K562 (cell line): ENCODE results near the gene CBX4. TPM values are rescaled to one million over a fixed set of nuclear protein-coding genes. Genes with fewer than 3 reads are reported as not detected.

Source experiments
- BACH1 ChIP-seq: fragments of 200-800 bp; sonication (Bioruptor generic); IDR thresholded peaks from 2 replicates; pipeline ENCODE4 v1.6.1; 2016; ENCODE audit warnings: missing genetic modification characterization, missing compliant biosample characterization
- CEBPZ ChIP-seq: fragments of 150-350 bp; IDR thresholded peaks from 2 replicates; pipeline ENCODE4 v1.6.1; 2014; ENCODE audit warnings: low read depth, mild to moderate bottlenecking, low read length, borderline replicate concordance
- DLX4 ChIP-seq: fragments of 250-450 bp; sonication (Bioruptor Pico); IDR thresholded peaks from 2 replicates; pipeline ENCODE4 v1.6.1; 2021; ENCODE audit warnings: mild to moderate bottlenecking
- ETS1 ChIP-seq: conservative IDR thresholded peaks from 2 replicates; pipeline ENCODE4 v1.6.1; 2011; ENCODE audit warnings: low read depth, mild to moderate bottlenecking, low read length; ENCODE audit not compliant: control insufficient read depth
- GABPA ChIP-seq: fragments of 200-800 bp; sonication (Bioruptor generic); conservative IDR thresholded peaks from 2 replicates; pipeline ENCODE4 v1.6.1; 2016; ENCODE audit warnings: low read depth, missing genetic modification characterization, missing compliant biosample characterization
- LARP7 ChIP-seq: fragments of 450-650 bp; IDR thresholded peaks from 2 replicates; pipeline ENCODE4 v1.6.1; 2016
- NCOA4 ChIP-seq: fragments of 450-650 bp; IDR thresholded peaks from 2 replicates; pipeline ENCODE4 v1.6.1; 2018; ENCODE audit warnings: mild to moderate bottlenecking; ENCODE audit not compliant: partially characterized antibody
- NFIC ChIP-seq: fragments of 450-650 bp; IDR thresholded peaks from 2 replicates; pipeline ENCODE4 v1.6.1; 2017; ENCODE audit warnings: mild to moderate bottlenecking, inconsistent platforms
- USF2 ChIP-seq: sonication (generic); formaldehyde crosslinking; IDR thresholded peaks from 2 replicates; pipeline ENCODE4 v1.5.0; 2020; ENCODE audit warnings: missing genetic modification reagents
- XRCC3 ChIP-seq: fragments of 450-650 bp; IDR thresholded peaks from 2 replicates; pipeline ENCODE4 v1.6.1; 2017; ENCODE audit warnings: mild to moderate bottlenecking, moderate library complexity
- polyA plus RNA-seq, 8 experiments: library from polyadenylated mRNA; depleted of rRNA in 4 of 8; stranded (reverse) in 5 of 8; unstranded in 3 of 8; fragments of >200 nt; fragmentation: Nextera tagmentation in 2 of 8; fragmentation: Illumina TruSeq in 1 of 8; extraction: Ambion mirVana in 2 of 8; extraction: Trizol in 1 of 8; gene quantifications; 2 replicates each; pipeline versions ENCODE4 v1.2.1 to v1.2.3, GENCODE V29; 2011 to 2014; ENCODE audit warnings: inconsistent platforms in 1 of 8, missing spikeins in 1 of 8
- total RNA-seq, 7 experiments: library from RNA; depleted of rRNA in 6 of 7; stranded (reverse); fragments of >200 nt in 6 of 7; fragmentation: Illumina TruSeq in 2 of 7; extraction: Trizol in 2 of 7; gene quantifications; 2 replicates each; pipeline versions ENCODE4 v1.2.1 to v1.2.3, GENCODE V29; 2011 to 2021; ENCODE audit warnings: low replicate concordance in 1 of 7

The CBX4 gene
- total and polyA plus RNA-seq, 9 of the 15 experiments (the other 6 are each of a cell fraction or from before 2014, with no cell fraction given): 0.98 to 50.5 (median 10.0) TPM

- no peak for TF ChIP-seq BACH1 (tag)
- no peak for TF ChIP-seq USF2 (CRISPR knock-in tag)
- TF ChIP-seq GABPA (tag): no peak
- no peak for TF ChIP-seq DLX4
- TF ChIP-seq NCOA4: no peak
- no peak for TF ChIP-seq LARP7
- no peak for TF ChIP-seq CEBPZ
- no peak for TF ChIP-seq ETS1
- no peak for TF ChIP-seq NFIC
- TF ChIP-seq XRCC3: no peak
Measured at GRCh38 chr17:79788455-79788854, 50.8 kb downstream of the CBX4 start (continued).
